Stomach (tissue), 4 donors: ENCODE results near the gene SF3B6.

ENCODE experiments used
- EP300 ChIP-seq: sonication (generic); formaldehyde crosslinking; IDR thresholded peaks from one replicate; pipeline ENCODE4 v1.6.1; 2017; ENCODE audit warnings: antibody characterized with exemption
- POLR2A ChIP-seq, 4 donors: fragments of 450-650 bp; IDR thresholded peaks; one replicate each; pipeline ENCODE4 v1.6.1; 2016; ENCODE audit warnings: antibody characterized with exemption in 4 of 4, control low read depth in 2 of 4, mild to moderate bottlenecking in 1 of 4, moderate library complexity in 1 of 4
- POLR2AphosphoS5 ChIP-seq, 3 donors: sonication (generic); formaldehyde crosslinking; IDR thresholded peaks; one replicate each; pipeline ENCODE4 v1.6.1; 2016; ENCODE audit warnings: antibody characterized with exemption in 3 of 3
- TF ChIP-seq, protein P1 (sequence below), 7 experiments: fragments of 450-650 bp in 4 of 7; fragments of 200-600 bp in 3 of 7; sonication (generic) in 3 of 7; IDR thresholded peaks; one replicate each; pipeline ENCODE4 v1.5.1; 2016 to 2019; ENCODE audit warnings: antibody characterized with exemption in 7 of 7, control low read depth in 2 of 7, mild to moderate bottlenecking in 1 of 7

- TF ChIP-seq POLR2A (IDR thresholded peaks at IDR 0.05) (no peak), POLR2AphosphoS5 (IDR thresholded peaks at IDR 0.05) (no peak), EP300 (no peak)
- TF ChIP-seq, protein P1, sequence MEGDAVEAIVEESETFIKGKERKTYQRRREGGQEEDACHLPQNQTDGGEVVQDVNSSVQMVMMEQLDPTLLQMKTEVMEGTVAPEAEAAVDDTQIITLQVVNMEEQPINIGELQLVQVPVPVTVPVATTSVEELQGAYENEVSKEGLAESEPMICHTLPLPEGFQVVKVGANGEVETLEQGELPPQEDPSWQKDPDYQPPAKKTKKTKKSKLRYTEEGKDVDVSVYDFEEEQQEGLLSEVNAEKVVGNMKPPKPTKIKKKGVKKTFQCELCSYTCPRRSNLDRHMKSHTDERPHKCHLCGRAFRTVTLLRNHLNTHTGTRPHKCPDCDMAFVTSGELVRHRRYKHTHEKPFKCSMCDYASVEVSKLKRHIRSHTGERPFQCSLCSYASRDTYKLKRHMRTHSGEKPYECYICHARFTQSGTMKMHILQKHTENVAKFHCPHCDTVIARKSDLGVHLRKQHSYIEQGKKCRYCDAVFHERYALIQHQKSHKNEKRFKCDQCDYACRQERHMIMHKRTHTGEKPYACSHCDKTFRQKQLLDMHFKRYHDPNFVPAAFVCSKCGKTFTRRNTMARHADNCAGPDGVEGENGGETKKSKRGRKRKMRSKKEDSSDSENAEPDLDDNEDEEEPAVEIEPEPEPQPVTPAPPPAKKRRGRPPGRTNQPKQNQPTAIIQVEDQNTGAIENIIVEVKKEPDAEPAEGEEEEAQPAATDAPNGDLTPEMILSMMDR (IDR thresholded peaks at IDR 0.05): no peak
These were observed 47.9 kb upstream of the SF3B6 start for GRCh38 chr2:24123922-24124580.
